Activated CD8-positive, alpha-beta memory T cell treated with anti-CD3 and anti-CD28 coated beads, Interleukin-2, amount 50 U/mL, for 1 hour (primary cell): ENCODE measurements around the gene ZNF521.

Source experiments
- DNase-seq: peaks from one replicate; pipeline ENCODE4 v3.0.0-alpha.2; 2020; ENCODE audit errors: extremely low read depth

The ZNF521 gene

GRCh38 chr18:25335676-25336075 is 16.3 kb downstream of the ZNF521 start:
- no peak for DNase-seq

DNA sequence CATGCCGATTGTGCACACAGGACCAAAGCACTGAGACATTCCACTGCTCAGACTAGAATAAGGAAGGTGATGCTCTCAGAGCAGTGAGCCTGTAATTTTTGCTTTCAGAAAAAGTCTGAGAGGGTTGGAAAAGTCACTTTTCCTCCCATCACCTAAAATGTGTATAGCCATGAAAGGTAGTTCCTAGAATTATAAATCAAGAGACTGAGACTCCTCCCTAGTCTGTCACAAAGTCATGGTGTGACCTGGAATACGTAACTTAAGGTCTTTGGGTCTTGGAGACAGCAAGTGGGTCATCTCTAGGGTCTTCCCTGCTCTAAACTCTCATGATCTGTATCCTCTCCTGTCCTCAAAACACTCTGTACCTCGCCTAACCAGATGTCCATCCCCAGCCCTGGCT is 16.9 kb downstream of the ZNF521 start:
- no peak for DNase-seq

GRCh38 chr18:25334588-25334987 is 17.4 kb downstream of the ZNF521 start:
- DNase-seq, result no peak

- no peak for DNase-seq
These were observed 20.0 kb downstream of the ZNF521 start for GRCh38 chr18:25332002-25332401.

GRCh38 chr18:25329783-25330182 is 22.2 kb downstream of the ZNF521 start:
- DNase-seq, result no peak

- DNase-seq, result no peak
These were observed 24.4 kb downstream of the ZNF521 start for GRCh38 chr18:25327584-25327983.

DNA sequence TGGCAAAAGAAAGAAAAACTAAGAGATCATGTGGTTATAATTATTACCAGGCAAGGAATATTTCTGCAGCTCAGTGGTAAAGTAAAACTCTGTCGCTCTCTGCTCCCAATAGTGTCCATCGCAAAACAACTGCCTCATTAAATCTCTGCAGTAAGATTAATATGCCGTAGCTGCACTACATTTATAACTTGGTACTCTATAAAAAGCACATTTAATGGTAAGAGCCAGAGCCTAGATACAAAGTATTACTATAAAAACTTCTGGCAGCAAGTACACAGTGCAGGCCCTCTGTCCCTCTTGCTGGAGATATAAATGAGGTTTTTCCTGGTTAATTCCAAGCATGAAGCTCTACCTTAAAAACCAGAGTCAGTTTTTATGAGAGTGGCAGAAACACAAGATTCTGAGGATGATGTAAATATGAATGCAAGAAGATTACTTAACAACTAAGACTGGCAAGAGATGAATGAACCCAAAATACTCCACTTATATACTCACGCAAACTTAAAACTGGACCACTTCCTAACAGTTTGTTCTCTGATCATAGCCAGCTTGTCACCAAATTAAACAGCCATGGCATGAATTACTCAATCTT is 25.5 kb downstream of the ZNF521 start:
- no peak for DNase-seq

DNA sequence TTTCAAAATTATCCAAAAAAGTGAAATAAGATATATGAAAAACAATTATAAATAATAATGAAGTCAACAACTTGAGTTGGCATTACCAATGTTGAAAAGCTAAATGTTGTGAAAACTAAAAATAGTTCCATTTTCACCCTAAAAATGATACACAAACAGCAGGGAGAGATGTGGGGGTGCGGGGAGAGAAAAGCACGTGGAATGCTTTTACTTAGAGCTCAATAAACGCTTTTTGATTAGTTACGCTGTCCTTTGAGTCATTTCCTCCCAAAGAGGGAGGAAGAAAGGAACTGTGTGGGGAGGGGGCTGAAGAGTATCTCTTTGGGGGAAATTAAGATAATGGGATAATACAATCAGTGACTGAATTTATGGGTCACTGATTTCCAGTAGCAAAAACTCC is 29.2 kb downstream of the ZNF521 start:
- no peak for DNase-seq

DNA sequence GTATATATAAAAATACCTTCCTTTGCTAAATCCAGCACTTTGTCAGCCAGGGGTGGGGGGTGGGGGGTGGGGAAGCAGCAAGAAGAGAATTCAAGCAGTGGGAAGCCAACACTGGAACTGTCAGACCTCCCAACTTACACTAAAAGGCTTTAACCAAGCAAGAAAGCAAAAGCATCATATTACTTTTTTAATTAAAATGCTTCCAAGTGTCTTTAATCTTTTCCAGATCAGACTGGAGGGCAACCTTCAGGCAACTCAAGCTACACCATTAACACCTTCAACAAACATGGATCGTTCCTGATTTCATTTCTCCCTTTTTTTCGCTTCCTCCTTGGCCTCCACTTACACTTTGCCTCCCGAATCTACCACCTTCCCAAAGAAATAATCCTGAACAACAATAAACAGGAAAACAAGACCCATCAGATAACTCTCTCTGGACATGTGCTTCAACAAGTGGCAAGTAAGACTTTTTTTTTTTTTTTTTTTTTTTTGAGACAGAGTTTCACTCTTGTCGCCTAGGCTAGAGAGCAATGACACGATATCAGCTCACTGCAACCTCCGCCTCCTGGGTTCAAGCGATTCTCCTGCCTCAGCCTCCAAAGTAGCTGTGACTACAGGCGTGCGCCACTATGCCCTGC is 35.5 kb downstream of the ZNF521 start:
- DNase-seq, result no peak

GRCh38 chr18:25314838-25315190 is 37.2 kb downstream of the ZNF521 start:
- DNase-seq, result no peak

- DNase-seq, result no peak
These were observed 37.7 kb downstream of the ZNF521 start for GRCh38 chr18:25314151-25314837.

DNA sequence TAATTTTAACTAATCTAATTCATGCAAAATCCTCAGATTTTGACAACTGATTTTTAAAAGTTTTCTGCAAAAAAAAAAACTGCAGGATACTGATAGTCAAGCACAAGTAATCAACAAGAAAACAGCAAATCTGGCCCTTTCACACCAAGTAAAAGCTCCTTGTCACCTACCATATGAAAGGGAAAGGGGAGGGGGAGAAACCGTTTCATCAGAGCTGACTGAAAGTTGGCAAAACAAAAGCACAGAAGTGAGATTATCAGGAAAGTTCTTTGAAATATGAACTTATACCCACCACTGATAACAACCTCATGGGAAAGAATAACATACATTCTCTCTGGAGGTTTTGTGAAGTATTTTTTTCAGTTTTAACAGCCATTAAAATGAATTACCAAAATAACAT is 38.7 kb downstream of the ZNF521 start:
- DNase-seq, result no peak

DNA sequence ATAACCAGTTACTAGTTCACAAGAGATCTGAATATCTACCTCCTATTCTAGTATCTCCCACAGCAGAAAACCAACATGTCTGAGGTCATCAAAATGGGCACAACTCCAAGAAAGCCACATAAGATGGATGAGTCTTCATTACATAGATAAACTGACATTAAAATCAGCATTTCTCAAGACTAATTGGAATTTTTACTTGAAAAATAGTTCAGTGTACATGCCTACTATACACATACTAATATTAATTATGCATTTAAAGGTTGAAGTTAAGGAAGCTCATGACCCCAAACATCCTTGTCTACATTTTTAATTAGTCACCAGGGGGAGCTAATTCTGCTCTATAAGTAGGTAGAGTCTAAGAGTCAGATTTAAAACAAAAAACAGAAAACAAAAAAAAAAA is 41.9 kb downstream of the ZNF521 start:
- no peak for DNase-seq

- DNase-seq, result no peak
These were observed 43.6 kb downstream of the ZNF521 start for GRCh38 chr18:25308381-25308780.

DNA sequence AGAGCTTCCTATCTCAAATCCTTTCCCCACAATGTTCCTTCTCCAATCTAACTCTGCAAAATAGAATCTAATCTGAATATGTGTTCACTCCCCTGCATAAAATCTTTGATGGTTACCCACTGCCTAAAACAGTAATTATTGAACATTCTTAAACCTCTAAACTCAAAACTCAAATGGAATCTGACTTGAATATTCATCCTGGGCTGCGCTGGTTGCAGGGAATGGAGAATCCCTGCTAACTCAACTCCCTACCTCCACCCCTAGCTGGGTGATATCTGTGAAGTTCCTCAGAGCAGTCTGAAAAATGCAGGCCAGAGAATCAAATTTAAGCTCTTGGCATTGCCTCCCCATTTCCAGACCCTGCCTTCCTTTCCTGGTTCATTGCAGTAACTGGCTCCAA is 44.8 kb downstream of the ZNF521 start:
- DNase-seq, result no peak

GRCh38 chr18:25306671-25307070 is 45.3 kb downstream of the ZNF521 start:
- no peak for DNase-seq

DNA sequence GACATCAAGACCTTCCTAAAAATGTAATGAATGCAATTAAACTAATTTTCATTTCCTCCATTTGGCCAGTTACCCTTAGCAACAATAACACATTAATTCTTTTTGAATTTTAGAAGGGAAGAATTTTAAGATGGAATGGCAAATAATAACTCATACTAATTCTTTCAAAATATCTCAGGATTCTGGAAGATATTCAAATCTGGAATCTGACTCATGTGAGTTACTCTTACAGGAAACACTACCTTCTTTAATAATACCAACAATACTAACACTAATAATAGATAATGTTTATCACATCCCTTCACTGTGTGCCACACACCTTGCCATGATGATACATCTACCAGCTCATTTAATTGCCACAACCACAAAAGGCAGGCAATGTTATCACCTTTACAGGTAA is 46.4 kb downstream of the ZNF521 start:
- no peak for DNase-seq

DNA sequence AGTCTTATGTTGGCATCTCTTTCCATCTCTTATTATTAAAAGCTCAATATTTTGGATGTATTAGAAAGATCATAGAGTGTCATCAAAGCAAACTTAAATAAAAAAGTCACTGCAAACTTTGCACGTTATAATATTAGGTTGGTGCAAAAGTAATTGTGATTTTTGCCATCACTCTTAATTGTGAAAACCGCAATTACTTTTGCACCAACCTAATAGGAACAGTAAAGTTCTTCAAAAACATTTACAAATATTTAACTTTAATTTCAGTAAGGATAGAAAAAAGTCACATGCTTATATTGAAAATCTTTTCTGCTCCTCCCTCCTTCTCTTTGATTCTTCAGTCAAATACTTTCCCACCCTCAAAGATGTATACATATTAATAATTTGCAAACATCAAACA is 51.5 kb downstream of the ZNF521 start:
- no peak for DNase-seq

DNA sequence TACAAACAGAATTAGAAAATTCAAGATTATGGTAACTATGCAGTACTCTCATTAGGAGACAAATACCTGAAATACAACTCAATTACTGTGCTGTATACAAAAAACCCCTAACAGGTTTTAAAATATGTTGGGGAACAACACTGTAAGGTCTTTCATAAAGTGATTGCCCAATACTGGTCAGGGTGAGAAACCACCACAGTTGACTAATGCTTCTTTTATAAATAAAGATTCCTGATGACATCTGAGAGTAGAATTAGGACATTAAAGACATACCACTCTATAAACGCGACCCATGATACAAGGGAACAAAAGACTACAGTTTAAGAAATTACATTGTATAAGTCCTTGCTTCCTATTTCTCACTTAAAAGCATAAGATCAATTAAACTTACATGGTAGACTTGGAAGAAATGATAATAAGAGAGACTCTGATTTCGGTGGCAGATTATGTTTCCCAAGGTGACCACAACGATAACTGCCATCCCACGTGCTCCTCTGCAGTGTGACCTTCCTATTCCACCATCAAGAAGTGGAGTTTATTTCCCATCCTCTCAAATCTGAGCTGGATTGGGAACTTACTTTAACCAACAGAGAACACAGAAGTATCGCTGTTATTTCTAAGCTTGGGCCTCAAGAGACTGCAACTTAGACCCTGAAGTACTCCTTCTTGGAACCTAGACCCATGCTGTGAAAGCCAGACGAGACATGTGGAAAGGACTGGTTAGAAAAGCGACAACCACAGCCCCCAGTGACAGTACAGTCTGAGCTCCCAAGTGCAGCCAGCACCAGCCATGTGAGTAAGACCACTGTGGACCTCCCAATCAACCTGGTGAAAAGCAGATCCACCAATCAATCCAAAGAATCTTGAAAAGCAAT is 52.3 kb downstream of the ZNF521 start:
- no peak for DNase-seq

DNA sequence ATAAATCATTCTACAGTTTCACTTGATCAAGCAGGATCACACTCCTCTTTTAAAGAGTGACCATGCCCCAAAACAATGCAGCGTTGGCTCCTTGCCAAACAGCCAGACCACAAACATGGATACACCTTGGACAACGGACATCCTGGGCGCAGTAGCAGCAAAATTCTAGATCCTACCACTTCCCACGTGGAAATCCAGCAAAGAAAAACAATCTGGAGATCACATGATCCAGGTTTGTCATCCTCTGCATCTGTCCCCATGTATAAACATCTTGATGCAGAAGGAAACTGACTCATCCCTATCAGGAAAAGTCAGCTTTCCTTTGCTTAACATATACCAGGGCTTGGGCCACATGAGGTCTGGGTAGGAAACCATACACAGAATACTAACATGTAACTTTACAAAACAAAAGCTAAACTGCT is 53.1 kb downstream of the ZNF521 start:
- no peak for DNase-seq

DNA sequence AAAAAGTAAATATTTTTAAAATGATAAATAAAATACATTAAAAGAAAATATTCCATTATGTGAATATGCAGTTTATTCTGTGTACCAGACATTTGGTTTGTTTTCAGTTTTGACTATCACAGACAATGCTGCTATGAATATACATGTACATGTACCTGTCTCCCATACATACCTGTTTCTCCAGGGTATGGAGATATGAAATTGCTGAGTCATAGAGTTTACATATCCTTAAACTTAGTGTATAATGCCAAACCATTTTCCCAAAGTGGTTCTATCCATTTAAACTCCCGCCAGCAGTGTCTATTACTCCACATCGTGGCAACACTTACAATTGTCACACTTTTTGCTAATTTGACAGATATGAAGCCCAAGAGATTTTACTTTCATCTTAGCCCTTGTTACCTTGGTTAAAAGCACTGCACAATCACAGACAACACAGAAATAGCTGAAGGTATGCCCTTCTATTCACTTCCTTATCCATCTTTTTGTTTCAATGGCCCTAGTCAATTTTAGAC is 56.3 kb downstream of the ZNF521 start:
- no peak for DNase-seq

GRCh38 chr18:25291150-25291549 is 60.8 kb downstream of the ZNF521 start:
- DNase-seq, result no peak
